OCI-M2 (cell line): Measurements from ENCODE around the gene SP3.
"Not testable (repeated sequence)": the region's sequence is repeated elsewhere in the genome, so short reads cannot be mapped to it uniquely, and the experiment has no call there.

Experiments used
- DNase-seq: peaks from one replicate; lab custom pipeline; 2025; ENCODE audit not compliant: unreplicated experiment; lab: John Stamatoyannopoulos, UW

Gene SP3

DNA sequence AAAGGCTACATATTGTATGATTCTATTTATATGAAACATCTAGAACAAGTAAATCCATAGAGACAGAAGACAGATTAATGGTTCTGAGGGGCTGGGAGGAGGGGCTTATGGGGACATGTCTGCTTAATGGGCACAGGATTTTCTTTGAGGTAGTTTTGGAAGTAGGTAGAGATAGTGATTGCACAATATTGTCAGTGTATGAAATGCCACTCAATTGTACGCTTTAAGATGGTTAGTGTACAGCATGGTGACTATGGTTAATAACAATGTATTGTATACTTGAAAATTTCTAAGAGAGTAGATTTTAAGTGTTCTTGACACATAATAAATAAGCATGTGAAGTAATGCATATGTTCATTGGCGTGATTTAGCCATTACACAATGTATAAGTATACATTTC, 68.4 kb downstream of the SP3 start:
- DNase-seq, result no peak

DNA sequence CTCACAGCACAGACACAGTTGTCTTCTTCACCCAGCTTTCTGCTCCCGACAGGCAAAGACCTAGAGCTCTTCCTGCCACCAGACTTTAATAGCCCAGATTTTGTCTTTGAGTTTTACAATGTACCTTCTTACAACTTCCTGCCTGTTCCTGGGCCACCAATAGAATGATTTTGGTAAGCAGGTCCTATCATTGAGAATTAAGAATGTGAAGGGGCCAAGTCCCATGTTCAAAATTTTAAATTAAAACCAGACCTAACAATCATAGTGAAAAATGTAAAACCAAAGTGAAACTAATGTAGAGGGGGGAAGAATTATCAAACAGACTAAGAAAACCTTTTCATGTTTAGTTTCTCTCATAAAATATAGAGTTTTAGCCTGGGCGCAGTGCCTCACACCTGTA, 72.8 kb downstream of the SP3 start:
- DNase-seq, result no peak

DNA sequence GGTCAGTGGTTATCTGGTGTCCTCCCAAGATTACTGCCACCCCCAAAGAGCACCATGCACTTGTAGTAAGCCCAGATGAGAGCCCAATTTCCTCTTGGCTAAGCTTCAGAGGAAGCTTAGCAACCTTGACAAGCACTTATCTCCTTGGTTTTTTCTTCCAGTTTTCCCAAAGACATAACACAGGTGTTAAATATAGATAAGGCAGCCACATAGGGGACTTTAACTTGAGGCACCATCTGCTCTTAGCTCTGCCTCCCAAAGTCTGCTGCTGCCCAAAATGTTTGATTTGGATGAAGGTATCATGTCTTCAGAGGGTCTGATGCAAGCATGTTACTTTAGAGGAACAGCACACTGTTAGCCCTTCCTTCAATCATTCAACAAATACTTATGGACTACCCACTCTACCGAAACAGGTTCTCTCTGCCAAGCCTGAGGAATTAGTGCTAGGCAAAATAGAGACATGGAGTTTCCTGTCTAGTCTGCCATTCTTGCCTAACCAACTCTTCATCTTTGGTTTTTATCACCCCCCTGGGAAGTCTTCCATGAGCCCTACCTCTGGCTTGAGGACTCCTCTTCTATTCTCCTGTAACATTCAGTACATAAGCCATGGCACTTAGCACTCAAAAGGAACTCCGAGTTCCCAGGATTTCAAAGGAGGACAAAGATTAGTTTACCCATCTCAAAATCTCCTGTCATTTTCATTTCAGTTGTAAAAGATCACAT, 73.7 kb downstream of the SP3 start:
- peak; percentile 8 for DNase-seq

DNA sequence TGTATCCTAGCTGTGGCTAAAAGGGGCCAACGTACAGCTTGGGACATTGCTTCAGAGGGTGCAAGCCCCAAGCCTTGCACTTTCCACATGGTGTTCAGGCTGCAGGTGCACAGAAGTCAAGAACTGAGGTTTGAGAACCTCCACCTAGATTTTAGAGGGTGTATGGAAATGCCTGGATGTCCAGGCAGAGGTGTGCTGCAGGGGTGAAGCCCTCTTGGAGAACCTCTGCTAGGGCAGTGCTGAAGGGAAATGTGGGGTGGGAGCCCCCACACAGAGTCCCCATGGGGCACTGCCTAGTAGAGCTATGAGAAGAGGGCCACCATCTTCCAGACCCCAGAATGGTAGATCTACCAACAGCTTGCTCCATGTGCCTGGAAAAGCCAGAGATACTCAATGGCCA, 75.7 kb downstream of the SP3 start:
- not testable (repeated sequence) for DNase-seq

DNA sequence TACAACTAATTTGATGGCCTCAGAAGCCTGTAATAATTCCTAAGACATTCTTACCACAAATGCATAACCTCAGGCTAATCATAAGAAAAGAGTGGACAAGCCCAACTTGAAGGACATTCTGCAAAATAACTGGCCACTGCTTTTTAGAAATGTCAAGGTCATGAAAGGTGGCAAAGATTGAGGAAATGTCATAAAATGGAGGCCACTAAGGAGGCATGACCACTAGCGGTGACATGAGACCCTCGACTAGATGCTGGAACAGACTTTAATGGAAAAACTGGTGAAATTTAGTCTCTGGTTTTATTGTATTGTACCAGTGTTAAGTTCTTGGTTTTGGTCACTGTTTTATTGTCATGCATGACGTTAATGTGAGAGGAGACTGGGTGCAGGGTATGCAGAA, 78.6 kb downstream of the SP3 start:
- DNase-seq, result no peak

DNA sequence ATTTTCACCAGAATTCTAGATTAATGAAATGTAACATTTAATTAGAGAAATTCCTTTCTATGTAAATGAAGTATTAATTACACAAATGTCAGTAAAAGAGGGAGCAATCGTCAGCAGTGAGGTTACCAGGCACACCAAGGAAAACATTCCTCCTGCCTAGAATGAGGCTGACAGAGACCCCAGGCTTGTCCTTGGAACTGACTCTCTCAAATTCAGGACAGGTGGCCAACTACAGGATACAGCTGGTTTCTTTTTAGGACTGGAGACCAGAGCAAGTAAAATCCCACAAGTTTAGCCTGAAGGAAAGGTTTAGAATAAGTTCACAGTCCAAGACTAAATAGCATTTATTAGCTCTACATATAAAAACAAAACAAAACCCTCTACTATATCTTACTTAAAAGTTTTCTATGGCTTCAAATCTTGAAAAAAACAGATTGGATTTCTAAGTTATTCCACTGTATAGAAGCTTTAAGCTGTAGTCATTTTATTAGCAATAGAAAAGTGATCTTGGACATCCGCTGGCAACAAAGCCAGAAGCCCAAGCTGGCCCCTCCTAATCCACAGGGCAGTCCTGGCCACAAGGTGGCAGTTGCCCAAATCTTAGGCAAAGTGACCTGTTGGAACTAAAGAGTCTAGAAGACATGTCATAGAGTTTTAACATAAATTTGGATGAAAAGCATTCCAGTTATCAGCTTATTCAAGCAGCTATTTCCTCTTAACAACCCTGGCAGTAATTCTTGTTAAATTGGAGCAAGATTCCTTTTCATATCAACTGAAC, 81.0 kb downstream of the SP3 start:
- no peak for DNase-seq

DNA sequence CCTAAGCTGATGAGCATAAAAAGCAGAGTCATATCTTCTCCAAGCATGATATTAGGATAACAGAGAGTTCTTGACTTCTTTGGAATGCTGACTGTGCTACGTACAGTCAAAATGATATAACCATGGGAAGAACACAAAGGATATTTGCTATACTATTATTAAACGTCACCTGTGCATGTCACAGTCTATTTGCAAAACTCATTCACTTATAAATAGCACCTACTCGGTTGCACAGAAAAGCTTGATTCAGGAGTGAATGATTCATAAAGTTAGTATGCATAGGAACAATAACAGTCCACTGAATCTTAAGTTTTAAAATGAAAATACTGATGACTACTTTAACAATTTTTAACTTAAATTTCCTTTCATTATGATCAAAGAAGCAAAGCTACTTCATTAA, 83.3 kb downstream of the SP3 start:
- no peak for DNase-seq

DNA sequence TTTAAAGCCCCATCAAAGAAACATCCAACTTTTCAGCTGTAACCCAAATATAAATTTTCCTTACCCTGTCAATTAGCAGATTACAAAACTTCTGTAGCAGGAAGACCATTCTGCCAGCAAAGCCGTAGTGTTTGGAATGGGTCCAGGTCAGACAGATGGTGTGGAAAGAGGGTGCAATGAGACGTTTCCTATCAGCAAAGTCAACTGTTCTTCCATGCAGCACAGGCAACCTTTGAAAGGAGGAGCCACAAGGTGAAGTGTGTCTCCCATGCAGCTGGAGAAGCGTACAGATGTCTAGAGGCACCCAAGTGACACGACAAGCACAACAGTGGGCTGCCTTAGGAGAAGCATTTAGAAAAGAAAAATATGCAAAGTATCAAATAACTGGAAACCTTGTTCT, 83.7 kb downstream of the SP3 start:
- DNase-seq, result no peak

DNA sequence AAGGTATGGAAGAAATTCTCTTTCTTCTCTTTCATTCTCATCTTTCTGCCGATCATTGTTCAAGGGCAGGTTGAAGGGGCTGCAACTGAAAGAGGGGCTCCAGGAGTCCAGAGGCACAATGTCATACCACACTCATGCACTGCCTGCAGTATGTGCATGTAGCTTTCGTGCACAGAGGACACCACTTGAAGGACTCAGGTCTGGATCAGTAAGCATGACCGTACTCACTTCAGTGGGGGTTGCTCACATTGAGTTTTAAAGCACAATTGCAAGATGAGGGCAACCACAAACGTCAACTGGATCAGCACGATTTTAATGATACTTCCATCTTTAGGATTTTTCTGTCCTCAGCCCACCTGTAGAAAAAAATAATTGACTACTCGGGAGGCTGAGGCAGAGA, 84.6 kb downstream of the SP3 start:
- no peak for DNase-seq

DNA sequence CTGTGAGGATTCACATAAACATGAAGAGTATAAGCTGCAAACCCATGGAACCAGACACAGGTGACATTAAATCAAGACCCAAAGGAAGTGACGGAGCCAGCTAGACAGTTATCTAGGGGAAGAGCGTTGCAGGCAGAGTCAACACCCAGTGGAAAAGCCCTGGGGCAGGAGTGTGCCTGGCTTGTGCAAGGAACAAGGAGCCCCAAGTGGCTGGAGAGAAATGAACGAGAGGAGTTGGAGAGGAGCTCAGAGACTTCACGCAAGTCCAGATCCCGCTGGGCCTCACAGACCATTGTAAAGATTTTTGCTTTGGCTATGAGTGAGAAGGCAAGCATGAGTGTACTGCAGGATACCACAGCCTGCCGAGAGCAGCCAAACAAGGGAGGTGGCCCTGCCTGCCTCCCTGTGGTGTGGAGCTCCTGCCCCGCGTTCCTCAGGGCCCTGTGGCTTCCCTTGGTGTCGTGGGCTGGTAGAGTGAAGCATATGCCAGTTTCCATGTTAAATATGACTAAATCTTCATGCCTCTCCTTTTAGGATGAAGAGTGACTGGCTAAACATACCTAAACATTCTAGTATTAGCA, 88.2 kb downstream of the SP3 start:
- no peak for DNase-seq

DNA sequence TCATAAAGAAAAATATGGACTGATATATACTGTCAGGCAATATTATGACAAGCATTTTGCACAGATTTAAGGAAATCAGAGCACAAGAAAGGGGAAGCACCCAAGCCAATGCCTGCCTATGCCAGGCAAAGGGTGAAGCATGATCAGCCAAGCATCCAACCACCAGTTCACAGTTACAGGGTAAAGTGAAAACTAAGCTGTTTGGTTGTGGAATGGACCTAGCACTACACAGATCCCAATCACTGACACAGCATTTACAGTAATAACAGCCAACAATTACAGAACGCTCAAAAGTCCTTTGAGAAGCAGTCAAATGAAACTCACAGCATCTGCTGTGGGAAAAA, 90.3 kb downstream of the SP3 start:
- no peak for DNase-seq

DNA sequence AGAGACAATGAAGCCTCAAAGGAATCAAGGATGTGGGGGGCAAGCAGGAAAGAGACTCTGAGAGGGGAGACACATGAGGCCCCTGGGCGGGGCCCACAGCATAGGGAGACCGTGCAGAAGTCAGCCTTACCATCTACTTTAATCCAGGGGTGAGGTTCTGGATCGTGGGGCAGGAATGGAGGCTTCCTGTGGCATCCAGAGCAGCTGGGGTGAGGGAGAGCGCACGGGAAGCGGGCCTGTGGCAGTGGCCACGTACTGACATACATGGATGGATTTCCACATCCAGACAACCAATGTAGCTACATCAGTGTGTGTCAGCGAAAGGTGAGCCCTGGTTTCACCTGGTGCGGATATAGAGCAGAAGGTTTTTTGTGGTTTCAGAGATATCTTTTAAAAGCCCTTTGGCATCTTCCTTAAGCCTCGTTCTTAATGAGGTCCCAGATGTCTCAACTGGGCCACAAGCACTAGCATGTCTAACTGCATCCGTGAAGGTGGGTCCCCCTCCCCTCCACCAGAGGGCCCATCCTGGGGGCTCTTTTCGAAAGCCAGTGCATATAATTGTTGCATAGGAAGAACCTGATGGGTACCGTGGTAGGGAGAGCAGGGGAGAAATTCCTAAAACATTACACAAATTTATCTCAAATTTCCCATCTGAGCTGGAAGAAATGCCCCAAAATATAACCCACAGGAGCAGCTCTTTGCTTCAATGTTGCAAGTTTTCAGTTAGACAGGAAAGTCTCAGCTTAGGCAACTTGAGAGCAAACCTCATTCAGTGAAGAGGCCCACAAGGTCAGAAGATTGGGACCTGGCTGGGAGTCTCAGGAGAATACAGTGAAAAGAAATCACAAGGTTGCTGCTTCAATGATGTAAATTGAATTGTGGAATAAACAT, 90.9 kb downstream of the SP3 start:
- DNase-seq, result no peak

DNA sequence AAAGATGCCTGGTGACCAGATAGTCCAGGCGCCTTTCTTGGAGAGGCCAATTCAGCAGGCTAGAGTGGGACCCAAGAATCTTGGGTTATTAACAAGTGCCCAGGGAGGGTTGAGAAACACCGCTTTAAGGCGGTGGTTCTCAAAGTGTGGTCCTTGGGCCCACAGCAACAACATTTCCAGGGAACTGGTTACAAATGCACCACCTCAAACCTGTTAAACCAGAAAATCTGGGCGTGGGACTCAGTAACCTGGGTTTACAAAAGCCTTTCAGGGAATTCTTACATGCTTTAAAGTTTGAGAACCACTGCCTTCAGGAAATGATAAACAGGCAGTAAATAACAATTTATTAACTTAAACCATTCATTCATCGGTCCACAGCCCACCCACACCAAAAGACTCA, 92.5 kb downstream of the SP3 start:
- no peak for DNase-seq

DNA sequence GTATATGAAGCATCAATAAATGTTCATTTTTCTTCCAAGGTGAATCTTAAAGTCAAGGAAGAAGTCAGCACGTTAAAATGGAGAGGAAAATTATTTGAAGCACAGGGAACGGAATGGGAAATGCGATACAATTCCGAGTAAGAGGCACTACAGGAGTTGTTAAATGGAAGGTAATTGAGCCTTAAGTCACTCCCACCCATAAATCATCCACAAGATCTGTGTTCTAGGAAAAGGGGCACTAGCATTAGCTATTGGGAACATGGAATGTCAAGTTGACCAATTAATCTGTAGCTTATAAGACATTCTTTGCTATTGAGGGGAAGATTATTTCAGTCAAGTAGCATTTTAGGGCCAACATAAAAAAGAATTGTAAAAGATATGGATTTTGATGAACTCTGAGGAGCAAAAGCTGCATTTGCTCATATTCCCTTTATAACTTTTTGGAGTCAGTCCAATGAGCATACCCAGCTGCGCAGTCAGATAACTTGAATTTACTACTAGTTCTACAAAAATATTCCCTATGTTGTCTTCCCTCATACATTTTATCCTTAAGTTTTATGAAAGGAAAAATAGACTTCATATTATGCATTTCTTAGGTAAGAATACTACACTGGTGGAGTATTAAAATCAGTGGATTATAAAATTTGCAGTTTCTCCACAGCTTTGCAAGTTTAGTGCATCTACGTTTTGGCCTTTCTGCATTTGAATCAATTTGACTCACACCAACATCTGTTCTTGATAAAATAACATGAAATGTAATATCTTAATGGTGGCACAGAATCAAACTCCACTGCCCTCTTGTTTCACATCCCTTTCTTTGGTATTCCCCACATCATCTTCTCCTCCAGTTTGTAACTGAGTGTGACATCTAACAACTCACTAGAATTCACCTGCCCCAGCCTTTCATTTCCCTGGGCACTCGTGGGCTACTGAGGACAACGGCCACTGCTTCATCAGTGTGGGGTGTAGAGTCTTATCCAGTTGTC, 95.6 kb downstream of the SP3 start:
- no peak for DNase-seq

DNA sequence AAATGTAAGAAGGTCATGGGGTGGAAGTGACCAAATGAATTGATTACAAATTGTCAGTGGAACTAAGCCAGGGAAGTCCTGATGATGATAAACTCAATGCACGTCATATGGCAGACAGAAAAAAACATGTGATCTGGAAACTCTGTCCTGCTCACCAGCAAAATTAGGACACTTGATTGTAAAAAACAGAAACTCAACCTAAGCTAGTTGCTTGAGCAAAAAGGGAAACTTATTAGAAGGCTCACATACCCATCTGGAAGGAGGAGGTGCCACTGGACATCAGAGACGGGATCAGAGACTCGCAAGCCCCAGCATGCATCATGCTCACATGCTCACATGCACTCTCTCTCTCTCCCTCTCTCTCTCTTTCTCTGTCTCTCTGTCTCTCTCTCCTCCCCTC, 96.8 kb downstream of the SP3 start:
- DNase-seq, result no peak

DNA sequence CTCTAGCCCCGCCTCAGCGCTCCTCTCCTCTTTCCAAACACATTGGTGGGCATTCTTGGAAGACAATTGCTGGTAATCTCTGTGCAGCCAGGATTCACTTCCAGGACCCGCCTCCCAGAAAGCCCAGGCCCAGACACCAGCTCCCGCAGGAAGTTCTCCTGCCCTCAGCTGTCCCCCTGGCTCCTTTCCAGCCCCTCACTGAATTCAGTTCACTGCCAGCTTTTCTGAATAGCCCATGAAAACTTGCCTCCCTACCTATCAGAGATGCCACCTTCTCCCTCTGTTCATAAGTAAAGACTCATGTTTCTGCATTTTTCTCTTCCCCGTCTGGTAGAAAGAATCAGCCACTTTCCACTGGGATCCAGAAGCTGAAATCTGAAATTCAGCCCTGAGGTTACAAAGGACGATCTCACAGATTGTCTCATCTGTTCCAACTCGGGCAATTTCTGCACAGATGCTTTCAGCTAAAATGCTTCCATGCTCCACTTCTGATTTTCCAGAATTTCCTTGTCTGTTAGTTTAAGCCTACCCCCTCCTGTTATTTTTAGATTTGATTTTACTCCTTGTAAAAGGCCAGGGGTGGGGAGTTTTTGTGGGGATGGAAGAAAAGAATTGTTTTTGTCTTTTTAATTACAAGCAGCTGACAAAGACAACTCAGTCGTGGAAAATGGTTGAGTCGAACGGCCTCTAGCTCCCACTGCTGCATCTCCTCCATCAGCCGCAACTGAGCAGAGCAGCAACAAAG, 98.1 kb downstream of the SP3 start:
- DNase-seq, result no peak

DNA sequence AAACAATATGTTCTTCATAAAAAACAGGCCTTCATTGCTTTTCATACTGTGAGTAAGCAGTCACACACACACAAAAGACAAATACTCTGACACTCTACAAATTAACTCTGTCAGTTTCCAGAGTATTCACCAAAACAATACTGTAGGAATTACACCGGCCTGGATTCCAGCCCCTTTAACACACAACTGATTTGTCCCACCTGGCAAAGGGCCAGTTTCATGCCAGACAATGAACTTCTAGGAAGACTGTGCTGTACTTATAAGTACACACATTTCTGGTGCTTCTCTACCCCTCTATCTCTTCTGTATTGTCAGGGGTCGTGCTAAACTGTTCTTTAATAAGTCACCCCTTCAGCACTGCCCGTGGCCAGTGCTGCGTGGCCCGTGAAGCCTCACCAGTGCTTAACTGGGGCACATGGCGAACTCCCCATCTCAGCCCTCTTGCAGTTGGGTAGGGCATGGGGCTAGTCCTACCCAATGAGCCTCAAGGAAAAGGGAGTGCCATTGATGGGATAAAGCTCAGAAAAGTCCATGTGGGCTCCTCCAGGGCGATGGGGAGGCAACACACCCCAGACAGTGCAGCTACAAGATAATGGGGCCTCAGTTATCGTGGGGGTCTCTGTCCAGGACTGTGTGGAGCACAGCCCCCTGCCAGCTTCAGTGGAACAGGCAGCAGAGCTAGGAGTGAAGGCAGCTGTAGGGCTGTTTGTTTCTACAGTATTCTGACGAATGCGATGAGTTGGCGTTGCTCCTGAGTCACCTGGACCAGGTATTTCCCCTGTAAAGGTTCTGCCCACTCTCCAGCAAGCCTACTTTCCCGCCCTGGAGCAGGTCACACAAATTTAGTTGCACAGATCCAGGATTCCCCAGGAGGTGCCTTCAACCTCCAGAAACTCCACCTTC, 99.0 kb downstream of the SP3 start:
- DNase-seq, result no peak

DNA sequence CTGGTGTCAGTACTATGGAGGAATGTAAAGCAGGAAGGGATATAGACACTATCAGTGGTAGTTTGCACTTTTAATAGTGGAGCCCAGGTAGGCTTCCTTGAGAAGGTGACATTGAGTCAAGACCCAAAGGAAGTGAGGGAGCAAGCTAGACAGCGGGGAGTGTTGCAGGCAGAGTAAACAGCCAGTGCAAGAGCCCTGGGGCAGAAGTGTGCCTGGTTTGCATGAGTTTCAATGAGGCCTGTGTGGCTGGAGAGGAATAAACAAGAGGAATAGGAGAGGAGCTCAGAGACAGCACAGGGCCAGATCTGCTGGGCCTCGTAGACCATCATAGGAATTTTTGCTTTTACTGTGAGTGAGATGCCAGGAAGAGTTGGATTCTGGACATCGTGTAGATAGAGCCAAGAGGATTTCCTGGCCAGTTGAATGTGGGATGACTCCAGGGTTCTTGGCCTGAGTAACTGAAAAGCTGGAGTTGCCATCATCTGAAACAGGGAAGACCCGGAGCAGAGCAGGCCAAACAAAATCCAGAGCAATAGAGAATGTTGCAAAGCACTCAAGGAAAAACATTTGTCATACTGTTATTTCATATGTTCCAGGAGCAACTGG, 102.5 kb downstream of the SP3 start:
- DNase-seq, result no peak
